ENCODE data around the gene ECHDC1.
"Not testable (repeated sequence)": the region's sequence is repeated elsewhere in the genome, so short reads cannot be mapped to it uniquely, and the experiment has no call there.

ECHDC1 gene

GRCh38 chr6:127341471-127342202 is 1.8 kb downstream of the ECHDC1 start:
- Histone ChIP-seq H3K27ac (ENCODE audit: low read depth, low read length) (no peak overlapping the region), H2AFZ (ENCODE audit: low read length, unreplicated experiment) (no peak overlapping the region), H3K27me3 (ENCODE audit: insufficient read depth, low read length) (no peaks in the 10 kb centered on the region), H3K36me3 (ENCODE audit: insufficient read depth, low read length) (no peaks in the 10 kb centered on the region), H3K4me3 (ENCODE audit: low read depth, low read length) (peak overlapping the region; percentile 83), H3K79me2 (ENCODE audit: control insufficient read depth, insufficient read depth, low read length, unreplicated experiment) (peaks cover 93% of the 10 kb centered on the region), H3K4me1 (ENCODE audit: control insufficient read depth, insufficient read depth, low read length, unreplicated experiment) (peaks cover 31% of the 10 kb centered on the region)

- H3K27me3 ChIP-seq (ENCODE audit: insufficient read depth, low read length) = no peaks in the 10 kb centered on the region
- H3K36me3 ChIP-seq (ENCODE audit: insufficient read depth, low read length) = no peaks in the 10 kb centered on the region
- H3K4me3 ChIP-seq (ENCODE audit: low read depth, low read length) = no peak overlapping the region
- H3K79me2 ChIP-seq (ENCODE audit: control insufficient read depth, insufficient read depth, low read length, unreplicated experiment) = peaks cover 95% of the 10 kb centered on the region
- H2AFZ ChIP-seq (ENCODE audit: low read length, unreplicated experiment) = no peak overlapping the region
- H3K4me1 ChIP-seq (ENCODE audit: control insufficient read depth, insufficient read depth, low read length, unreplicated experiment) = peaks cover 28% of the 10 kb centered on the region
- no peak overlapping the region for H3K27ac ChIP-seq (ENCODE audit: low read depth, low read length)
These were observed 3.2 kb downstream of the ECHDC1 start for GRCh38 chr6:127340171-127340570.

GRCh38 chr6:127338936-127339335 is 4.5 kb downstream of the ECHDC1 start:
- no peaks in the 10 kb centered on the region for H3K27me3 ChIP-seq (ENCODE audit: insufficient read depth, low read length)
- H3K4me1 ChIP-seq (ENCODE audit: control insufficient read depth, insufficient read depth, low read length, unreplicated experiment) = peaks cover 23% of the 10 kb centered on the region
- H2AFZ ChIP-seq (ENCODE audit: low read length, unreplicated experiment) = no peak overlapping the region
- no peaks in the 10 kb centered on the region for H3K36me3 ChIP-seq (ENCODE audit: insufficient read depth, low read length)
- H3K4me3 ChIP-seq (ENCODE audit: low read depth, low read length) = no peak overlapping the region
- no peak overlapping the region for H3K27ac ChIP-seq (ENCODE audit: low read depth, low read length)
- peaks cover 94% of the 10 kb centered on the region for H3K79me2 ChIP-seq (ENCODE audit: control insufficient read depth, insufficient read depth, low read length, unreplicated experiment)

- H3K27me3 ChIP-seq (ENCODE audit: insufficient read depth, low read length) = no peaks in the 10 kb centered on the region
- peaks cover 39% of the 10 kb centered on the region for H3K79me2 ChIP-seq (ENCODE audit: control insufficient read depth, insufficient read depth, low read length, unreplicated experiment)
- peaks cover 4% of the 10 kb centered on the region for H3K36me3 ChIP-seq (ENCODE audit: insufficient read depth, low read length)
- H3K4me3 ChIP-seq (ENCODE audit: low read depth, low read length) = no peak overlapping the region
- H2AFZ ChIP-seq (ENCODE audit: low read length, unreplicated experiment) = no peak overlapping the region
- H3K27ac ChIP-seq (ENCODE audit: low read depth, low read length) = no peak overlapping the region
- peaks cover 6% of the 10 kb centered on the region for H3K4me1 ChIP-seq (ENCODE audit: control insufficient read depth, insufficient read depth, low read length, unreplicated experiment)
These were observed 10.9 kb downstream of the ECHDC1 start for GRCh38 chr6:127332383-127332961.

- H3K27me3 ChIP-seq (ENCODE audit: insufficient read depth, low read length); H3K4me1 ChIP-seq (ENCODE audit: control insufficient read depth, insufficient read depth, low read length, unreplicated experiment); H3K36me3 ChIP-seq (ENCODE audit: insufficient read depth, low read length); H3K27ac ChIP-seq (ENCODE audit: low read depth, low read length); H2AFZ ChIP-seq (ENCODE audit: low read length, unreplicated experiment); H3K4me3 ChIP-seq (ENCODE audit: low read depth, low read length): not testable (repeated sequence)
- H3K79me2 ChIP-seq (ENCODE audit: control insufficient read depth, insufficient read depth, low read length, unreplicated experiment) = peaks cover 29% of the 10 kb centered on the region
These were observed 12.2 kb downstream of the ECHDC1 start for GRCh38 chr6:127331256-127331655.

- Histone ChIP-seq H3K79me2 (ENCODE audit: control insufficient read depth, insufficient read depth, low read length, unreplicated experiment) (peaks cover 7% of the 10 kb centered on the region), H3K4me3 (ENCODE audit: low read depth, low read length) (no peak overlapping the region), H2AFZ (ENCODE audit: low read length, unreplicated experiment) (no peak overlapping the region), H3K27ac (ENCODE audit: low read depth, low read length) (no peak overlapping the region), H3K27me3 (ENCODE audit: insufficient read depth, low read length) (no peaks in the 10 kb centered on the region), H3K36me3 (ENCODE audit: insufficient read depth, low read length) (peaks cover 20% of the 10 kb centered on the region), H3K4me1 (ENCODE audit: control insufficient read depth, insufficient read depth, low read length, unreplicated experiment) (peaks cover 6% of the 10 kb centered on the region)
These were observed 15.3 kb downstream of the ECHDC1 start for GRCh38 chr6:127328043-127328609.

- Histone ChIP-seq H3K4me1 (ENCODE audit: control insufficient read depth, insufficient read depth, low read length, unreplicated experiment) (no peaks in the 10 kb centered on the region), H3K27me3 (ENCODE audit: insufficient read depth, low read length) (no peaks in the 10 kb centered on the region), H2AFZ (ENCODE audit: low read length, unreplicated experiment) (no peak overlapping the region), H3K27ac (ENCODE audit: low read depth, low read length) (no peak overlapping the region), H3K36me3 (ENCODE audit: insufficient read depth, low read length) (peaks cover 11% of the 10 kb centered on the region; the same call in 1 of the 2 replicates), H3K79me2 (ENCODE audit: control insufficient read depth, insufficient read depth, low read length, unreplicated experiment) (no peaks in the 10 kb centered on the region), H3K4me3 (ENCODE audit: low read depth, low read length) (no peak overlapping the region)
These were observed 23.7 kb downstream of the ECHDC1 start for GRCh38 chr6:127319686-127320085.

GRCh38 chr6:127317388-127318128 is 25.9 kb downstream of the ECHDC1 start:
- H3K4me1 ChIP-seq (ENCODE audit: control insufficient read depth, insufficient read depth, low read length, unreplicated experiment) = no peaks in the 10 kb centered on the region
- H2AFZ ChIP-seq (ENCODE audit: low read length, unreplicated experiment) = no peak overlapping the region
- no peaks in the 10 kb centered on the region for H3K27me3 ChIP-seq (ENCODE audit: insufficient read depth, low read length)
- H3K4me3 ChIP-seq (ENCODE audit: low read depth, low read length) = no peak overlapping the region
- no peak overlapping the region for H3K27ac ChIP-seq (ENCODE audit: low read depth, low read length)
- peaks cover 9% of the 10 kb centered on the region; the same call in 1 of the 2 replicates for H3K36me3 ChIP-seq (ENCODE audit: insufficient read depth, low read length)
- H3K79me2 ChIP-seq (ENCODE audit: control insufficient read depth, insufficient read depth, low read length, unreplicated experiment) = no peaks in the 10 kb centered on the region

- Histone ChIP-seq H3K4me3 (ENCODE audit: low read depth, low read length) (no peak overlapping the region), H3K79me2 (ENCODE audit: control insufficient read depth, insufficient read depth, low read length, unreplicated experiment) (peaks cover 11% of the 10 kb centered on the region), H2AFZ (ENCODE audit: low read length, unreplicated experiment) (no peak overlapping the region), H3K27me3 (ENCODE audit: insufficient read depth, low read length) (no peaks in the 10 kb centered on the region), H3K36me3 (ENCODE audit: insufficient read depth, low read length) (peaks cover 25% of the 10 kb centered on the region), H3K27ac (ENCODE audit: low read depth, low read length) (no peak overlapping the region), H3K4me1 (ENCODE audit: control insufficient read depth, insufficient read depth, low read length, unreplicated experiment) (peaks cover 9% of the 10 kb centered on the region)
These were observed 37.7 kb downstream of the ECHDC1 start for GRCh38 chr6:127305741-127306140.

- Histone ChIP-seq H2AFZ (ENCODE audit: low read length, unreplicated experiment) (no peak overlapping the region), H3K4me3 (ENCODE audit: low read depth, low read length) (no peak overlapping the region), H3K27me3 (ENCODE audit: insufficient read depth, low read length) (no peaks in the 10 kb centered on the region), H3K4me1 (ENCODE audit: control insufficient read depth, insufficient read depth, low read length, unreplicated experiment) (peaks cover 21% of the 10 kb centered on the region), H3K79me2 (ENCODE audit: control insufficient read depth, insufficient read depth, low read length, unreplicated experiment) (peaks cover 10% of the 10 kb centered on the region), H3K36me3 (ENCODE audit: insufficient read depth, low read length) (peaks cover 18% of the 10 kb centered on the region), H3K27ac (ENCODE audit: low read depth, low read length) (no peak overlapping the region)
These were observed 39.5 kb downstream of the ECHDC1 start for GRCh38 chr6:127303917-127304316.

All from ACC112 (cell line).